Hematopoietic multipotent progenitor cell treated with erythropoietin and hydrocortisone succinate and interleukin-3 and kit ligand, for 6 days (in vitro differentiated cells): ENCODE data around the gene TEX50.
"Not testable (repeated sequence)": the region's sequence is repeated elsewhere in the genome, so short reads cannot be mapped to it uniquely, and the experiment has no call there.

Experiments
- DNase-seq: peaks from one replicate; pipeline ENCODE4 v3.0.0-alpha.2; 2015

The TEX50 gene

GRCh38 chr1:173663159-173663558 lies 28.0 kb downstream of the TEX50 start:
- DNase-seq: peak; percentile 29

- DNase-seq: no peak
These were observed 31.5 kb downstream of the TEX50 start for GRCh38 chr1:173666646-173667045.

GRCh38 chr1:173669491-173669941 lies 34.4 kb downstream of the TEX50 start, which contains the start of gene ANKRD45:
ANKRD45 (minus strand) TSS chr1:173669851; CDS start chr1:173659418, 10,433 bp downstream.
- peak; percentile 70 for DNase-seq

GRCh38 chr1:173674496-173674895 lies 39.4 kb downstream of the TEX50 start:
- not testable (repeated sequence) for DNase-seq

GRCh38 chr1:173680152-173680551 lies 45.0 kb downstream of the TEX50 start:
- not testable (repeated sequence) for DNase-seq

GRCh38 chr1:173682184-173682583 lies 47.0 kb downstream of the TEX50 start:
- no peak for DNase-seq

- DNase-seq: not testable (repeated sequence)
These were observed 48.7 kb downstream of the TEX50 start for GRCh38 chr1:173683838-173684237.

- DNase-seq: not testable (repeated sequence)
These were observed 50.0 kb downstream of the TEX50 start for GRCh38 chr1:173685121-173685520.
